Peyer's patch (tissue), 4 donors: ENCODE results near the gene SPRED3. TPM values are rescaled to one million over a fixed set of nuclear protein-coding genes. Genes with fewer than 3 reads are reported as not detected.

Source experiments
- DNase-seq, 3 donors: peaks; one replicate each; pipeline ENCODE4 v3.0.0-alpha.2; 2017 to 2019
- H3K27ac ChIP-seq, 4 donors: fragments of 200-600 bp; sonication (generic); one replicate each; pipeline ENCODE4 v1.5.1; 2016 to 2019
- H3K27me3 ChIP-seq, 2 donors: fragments of 200-600 bp; sonication (generic); one replicate each; pipeline ENCODE4 v1.5.1; 2019
- H3K36me3 ChIP-seq, 3 donors: fragments of 200-600 bp; sonication (generic); one replicate each; pipeline ENCODE4 v1.5.1; 2016 to 2019
- H3K4me1 ChIP-seq, 4 donors: fragments of 200-600 bp; sonication (generic); one replicate each; pipeline ENCODE4 v1.5.1; 2016 to 2019
- H3K4me3 ChIP-seq, 4 donors: fragments of 200-600 bp; sonication (generic); 1 replicate in 3 of 4; 2 replicates in 1 of 4; pipeline ENCODE4 v1.5.1; 2016 to 2019; ENCODE audit warnings: mild to moderate bottlenecking in 1 of 4
- H3K9me3 ChIP-seq, 4 donors: fragments of 200-600 bp; sonication (generic); one replicate each; pipeline ENCODE4 v1.5.1; 2016 to 2019; ENCODE audit warnings: mild to moderate bottlenecking in 1 of 4
- CTCF ChIP-seq, 6 experiments: fragments of 450-650 bp in 4 of 6; fragments of 200-600 bp in 2 of 6; sonication (generic) in 1 of 6; IDR thresholded peaks; one replicate each; pipeline ENCODE4 v1.5.1; 2017 to 2019; ENCODE audit warnings: antibody characterized with exemption in 6 of 6, mild to moderate bottlenecking in 3 of 6, moderate library complexity in 1 of 6
- POLR2A ChIP-seq, 2 donors: fragments of 450-650 bp; IDR thresholded peaks; one replicate each; pipeline ENCODE4 v1.5.1; 2017; ENCODE audit warnings: antibody characterized with exemption in 2 of 2, mild to moderate bottlenecking in 2 of 2, moderate library complexity in 2 of 2
- total RNA-seq, 4 donors: library from RNA; depleted of rRNA; stranded (reverse); fragments of >200 nt; gene quantifications; one replicate each; pipeline ENCODE4 v1.1.0, GENCODE V29; 2016

The SPRED3 gene
- total RNA-seq, 4 donors from 2014 or later: 0.88 to 5.9 (median 2.4) TPM; not detected in 1

- Histone ChIP-seq H3K4me1 (peaks cover 0 to 13% (median 6%) of the 10 kb centered on the region in 4 donors), H3K27ac (peak overlapping the region in 1 of 4 donors; percentile 62), H3K9me3 (no peaks in the 10 kb centered on the region), H3K36me3 (no peaks in the 10 kb centered on the region), H3K4me3 (peak overlapping the region; percentile 29 to 48 (median 44)), H3K27me3 (no peaks in the 10 kb centered on the region)
- no peak for TF ChIP-seq CTCF (IDR thresholded peaks at IDR 0.05)
- TF ChIP-seq POLR2A (IDR thresholded peaks at IDR 0.05): no peak
- no peak for DNase-seq
Observed at GRCh38 chr19:38395381-38396114, 7.1 kb downstream of the SPRED3 start.

- no peak for DNase-seq
- Histone ChIP-seq H3K9me3 (no peaks in the 10 kb centered on the region), H3K4me1 (peaks cover 0 to 16% (median 9%) of the 10 kb centered on the region in 4 donors), H3K27ac (no peak overlapping the region), H3K36me3 (no peaks in the 10 kb centered on the region), H3K4me3 (no peak overlapping the region), H3K27me3 (no peaks in the 10 kb centered on the region)
- TF ChIP-seq CTCF (IDR thresholded peaks at IDR 0.05) (no peak), POLR2A (IDR thresholded peaks at IDR 0.05) (no peak)
Observed at GRCh38 chr19:38399081-38399480, 10.6 kb downstream of the SPRED3 start.

GRCh38 chr19:38399537-38399936 lies 11.0 kb downstream of the SPRED3 start:
- no peak for DNase-seq
- Histone ChIP-seq H3K4me1 (peaks cover 0 to 19% (median 8%) of the 10 kb centered on the region in 4 donors), H3K9me3 (no peaks in the 10 kb centered on the region), H3K4me3 (no peak overlapping the region), H3K27me3 (no peaks in the 10 kb centered on the region), H3K36me3 (peaks cover 0 to 2% (median 0%) of the 10 kb centered on the region in 3 donors), H3K27ac (no peak overlapping the region)
- TF ChIP-seq POLR2A (IDR thresholded peaks at IDR 0.05) (no peak), CTCF (IDR thresholded peaks at IDR 0.05) (no peak)

GRCh38 chr19:38400361-38400760 lies 11.9 kb downstream of the SPRED3 start:
- DNase-seq: no peak
- no peak for TF ChIP-seq CTCF (IDR thresholded peaks at IDR 0.05)
- TF ChIP-seq POLR2A (IDR thresholded peaks at IDR 0.05): no peak
- peaks cover 0 to 10% (median 0%) of the 10 kb centered on the region in 3 donors for H3K36me3 ChIP-seq
- H3K9me3 ChIP-seq: no peaks in the 10 kb centered on the region
- no peak overlapping the region for H3K27ac ChIP-seq
- no peaks in the 10 kb centered on the region for H3K27me3 ChIP-seq
- H3K4me3 ChIP-seq: no peak overlapping the region
- peaks cover 0 to 17% (median 6%) of the 10 kb centered on the region in 4 donors for H3K4me1 ChIP-seq

GRCh38 chr19:38401148-38401547 lies 12.7 kb downstream of the SPRED3 start:
- no peak for TF ChIP-seq POLR2A (IDR thresholded peaks at IDR 0.05)
- TF ChIP-seq CTCF (IDR thresholded peaks at IDR 0.05): no peak
- no peak overlapping the region for H3K27ac ChIP-seq
- H3K36me3 ChIP-seq: peaks cover 0 to 15% (median 0%) of the 10 kb centered on the region in 3 donors
- H3K4me3 ChIP-seq: no peak overlapping the region
- no peak for DNase-seq
- peaks cover 0 to 13% (median 3%) of the 10 kb centered on the region in 4 donors for H3K4me1 ChIP-seq
- no peaks in the 10 kb centered on the region for H3K27me3 ChIP-seq
- no peaks in the 10 kb centered on the region for H3K9me3 ChIP-seq
